GM12878 (cell line): Measurements from ENCODE around the gene MRPS23. TPM values are rescaled to one million over a fixed set of nuclear protein-coding genes. Genes with fewer than 3 reads are reported as not detected.
A peak's percentile ranks its signal among the peaks of the same experiment; 100 is the strongest.

Source experiments
- ATAC-seq: fragments of 200-7000 bp; cut with Tn5 transposase; 3 replicates; pipeline ENCODE4 v1.9.1; 2020; ENCODE audit warnings: mild to moderate bottlenecking, moderate library complexity
- BruUV-seq: library from RNA; stranded (reverse); fragments of 400-500 nt; replicated peaks from 2 replicates; lab custom pipeline; 2021; lab: Mats Ljungman, UMichigan
- CTCF ChIA-PET: fragments of 300-600 bp; sonication (Branson Sonifier 250); formaldehyde crosslinking; extraction: SDS; loops from one replicate; lab custom pipeline; 2021; ENCODE audit warnings: inconsistent platforms; lab: Yijun Ruan, JAX
- POLR2A ChIA-PET: fragments of 350-600 bp; formaldehyde crosslinking; extraction: SDS; loops from one replicate; lab custom pipeline; 2021; ENCODE audit warnings: inconsistent platforms; lab: Charles Lee
- RAD21 ChIA-PET: fragments of 300-600 bp; sonication (Branson Sonifier 250); formaldehyde crosslinking; loops from one replicate; lab custom pipeline; 2023; ENCODE audit warnings: antibody characterized with exemption; ENCODE audit not compliant: unreplicated experiment; lab: Charles Lee
- SMC1A ChIA-PET: fragments of 300-600 bp; sonication (Branson Sonifier 250); formaldehyde crosslinking; loops from one replicate; lab custom pipeline; 2023; ENCODE audit not compliant: unreplicated experiment, uncharacterized antibody; lab: Charles Lee
- DNase-seq: peaks from one replicate; pipeline ENCODE4 v3.0.0-alpha.2; 2011; ENCODE audit warnings: low read depth, low spot score
- FAIRE-seq: peaks from 3 replicates; lab custom pipeline; 2011; peaks lifted over from hg19 to GRCh38; lab: Jason Lieb, UNC
- H2AFZ ChIP-seq: 2 replicates; pipeline ENCODE4 v1.6.0; 2011; ENCODE audit warnings: low read depth, low read length, control low read depth; ENCODE audit not compliant: control insufficient read depth
- H3K27ac ChIP-seq: 2 replicates; pipeline ENCODE4 v1.5.1; 2011; ENCODE audit warnings: control low read depth; ENCODE audit not compliant: control insufficient read depth, insufficient read depth
- H3K27me3 ChIP-seq, 2 experiments: replicated peaks in 1 of 2; 2 replicates each; pipeline versions ENCODE4 v1.6.0 to v1.6.1; 2011; ENCODE audit warnings: low read length in 1 of 2; ENCODE audit not compliant: control insufficient read depth in 2 of 2, insufficient read depth in 2 of 2
- H3K36me3 ChIP-seq, 2 experiments: 2 replicates each; pipeline ENCODE4 v1.5.1; 2011; ENCODE audit warnings: low read length in 1 of 2; ENCODE audit not compliant: control insufficient read depth in 2 of 2, insufficient read depth in 2 of 2
- H3K4me1 ChIP-seq: 2 replicates; pipeline ENCODE4 v1.6.1; 2011; ENCODE audit warnings: mild to moderate bottlenecking, low read length, moderate library complexity, mixed read lengths; ENCODE audit not compliant: control insufficient read depth, insufficient read depth
- H3K4me2 ChIP-seq: 2 replicates; pipeline ENCODE4 v1.6.0; 2011; ENCODE audit warnings: control low read depth; ENCODE audit not compliant: control insufficient read depth, insufficient read depth
- H3K4me3 ChIP-seq: fragments of 200-600 bp; sonication (generic); 2 replicates; pipeline ENCODE4 v1.5.1; 2016
- H3K79me2 ChIP-seq: 2 replicates; pipeline ENCODE4 v1.6.0; 2011; ENCODE audit warnings: low read length; ENCODE audit not compliant: control insufficient read depth, insufficient read depth
- H3K9ac ChIP-seq: 2 replicates; pipeline ENCODE4 v1.8.0; 2011; ENCODE audit warnings: low read length, control low read depth, mixed read lengths; ENCODE audit not compliant: control insufficient read depth, insufficient read depth
- H3K9me3 ChIP-seq: replicated peaks from 3 replicates; pipeline ENCODE4 v1.5.1; 2011; ENCODE audit warnings: mild to moderate bottlenecking, low read length; ENCODE audit not compliant: control insufficient read depth, insufficient read depth
- H4K20me1 ChIP-seq: 2 replicates; pipeline ENCODE4 v1.6.0; 2011; ENCODE audit not compliant: control insufficient read depth, insufficient read depth
- BHLHE40 ChIP-seq, 2 experiments: fragments of 450-650 bp in 1 of 2; IDR thresholded peaks; 2 replicates each; pipeline ENCODE4 v1.6.1; 2011 to 2017; ENCODE audit warnings: low read depth in 2 of 2, borderline replicate concordance in 1 of 2, improper control_type of control experiment in 1 of 2, low read length in 1 of 2, mild to moderate bottlenecking in 1 of 2
- E2F4 ChIP-seq: IDR thresholded peaks from 2 replicates; pipeline ENCODE4 v1.6.1; 2012; ENCODE audit warnings: low read depth, low read length, improper control_type of control experiment
- NFYA ChIP-seq: IDR thresholded peaks from 2 replicates; pipeline ENCODE4 v1.6.1; 2011; ENCODE audit warnings: low read depth, mild to moderate bottlenecking, low read length, improper control_type of control experiment, borderline replicate concordance
- RB1 ChIP-seq: fragments of 450-650 bp; formaldehyde crosslinking; IDR thresholded peaks from 2 replicates; pipeline ENCODE4 v1.6.1; 2017; ENCODE audit warnings: mild to moderate bottlenecking, borderline replicate concordance
- TBL1XR1 ChIP-seq: IDR thresholded peaks from 2 replicates; pipeline ENCODE4 v1.6.1; 2012; ENCODE audit warnings: low read depth, low read length, improper control_type of control experiment
- ZBTB11 ChIP-seq: fragments of 450-650 bp; formaldehyde crosslinking; IDR thresholded peaks from 2 replicates; pipeline ENCODE4 v1.5.0; 2022; ENCODE audit warnings: mild to moderate bottlenecking, missing genetic modification characterization
- whole genome bisulfite sequencing: methylation state at CpG from one replicate; pipeline ENCODE4 v1.1.6; 2016; ENCODE audit warnings: low lambda C conversion rate; ENCODE audit not compliant: insufficient replicate concordance, insufficient coverage; ENCODE audit errors: missing lambda C conversion rate; 5-methylcytosine and 5-hydroxymethylcytosine counted together
- in situ Hi-C: fragments of 300-500 bp; cut with MboI; formaldehyde crosslinking; loops from 9 replicates; pipeline ENCODE4 v1.14.3; 2018; ENCODE audit warnings: mixed read lengths
- intact Hi-C: fragments of 100-400 bp; cut with micrococcal nuclease; formaldehyde crosslinking; loops from one replicate; pipeline ENCODE4 v1.14.2; 2022; ENCODE audit not compliant: unreplicated experiment
- polyA plus RNA-seq, 11 experiments: library from polyadenylated mRNA; depleted of rRNA in 4 of 11; unstranded in 6 of 11; stranded (reverse) in 5 of 11; fragments of >200 nt; fragmentation: Nextera tagmentation in 4 of 11; fragmentation: Illumina TruSeq in 1 of 11; extraction: Ambion mirVana in 4 of 11; extraction: Trizol in 1 of 11; gene quantifications; 1 replicate in 1 of 11; 2 replicates in 10 of 11; pipeline versions ENCODE4 v1.2.1 to v1.2.3, GENCODE V29; 2011 to 2016; ENCODE audit warnings: inconsistent platforms in 2 of 11, missing spikeins in 2 of 11, low read depth in 1 of 11
- total RNA-seq, 4 experiments: library from RNA; depleted of rRNA in 3 of 4; stranded (reverse); fragments of >200 nt in 3 of 4; fragmentation: Illumina TruSeq in 1 of 4; extraction: Trizol in 1 of 4; gene quantifications; 2 replicates each; pipeline versions ENCODE4 v1.2.1 to v1.2.3, GENCODE V29; 2013 to 2021
- TF ChIP-seq, protein P1 (sequence below): fragments of 450-650 bp; IDR thresholded peaks from 2 replicates; pipeline ENCODE4 v1.6.1; 2018; ENCODE audit warnings: borderline replicate concordance, mild to moderate bottlenecking; ENCODE audit not compliant: partially characterized antibody
- TF ChIP-seq, protein P2 (sequence below): fragments of 450-650 bp; formaldehyde crosslinking; IDR thresholded peaks from 2 replicates; pipeline ENCODE4 v1.4.0; 2022; ENCODE audit warnings: mild to moderate bottlenecking, moderate library complexity

MRPS23 gene
- total and polyA plus RNA-seq, 10 of the 15 experiments (the other 5 are each of a cell fraction or from before 2014, with no cell fraction given), result 65.3 to 237 (median 87.9) TPM

GRCh38 chr17:57861790-57862693, 12.2 kb upstream of the MRPS23 start:
- H3K27ac ChIP-seq, result no peak overlapping the region
- intact Hi-C loops, result no loop called here
- POLR2A ChIA-PET, result interaction anchor here (4.0 kb wide), 1 partner anchor 137 kb away, joined by 17 read pairs; no protein-coding TSS in a partner anchor
- peaks cover 3% of the 10 kb centered on the region; the same call in 1 of the 2 replicates for H3K4me1 ChIP-seq
- peak overlapping the region; percentile 78 for H3K4me2 ChIP-seq
- no peaks in the 10 kb centered on the region; a peak in 2 of 4 replicates for H3K27me3 ChIP-seq
- H4K20me1 ChIP-seq, result no peaks in the 10 kb centered on the region
- RAD21 ChIA-PET, result interaction anchor here (1.8 to 10.0 kb wide), 3 partner anchors 78 to 145 kb away, joined by 9 to 239 read pairs (median 16); partner anchors contain the start of gene SRSF1
- no TSS peak for BruUV-seq
- H2AFZ ChIP-seq, result no peak overlapping the region
- 51% methylated on average over 26 of the region's 58 CpGs for WGBS
- no peak for FAIRE-seq
- CTCF ChIA-PET, result interaction anchor here (0.8 to 18.2 kb wide), 7 partner anchors 9 to 251 kb away, joined by 3 to 708 read pairs (median 47); partner anchors contain the start of gene SRSF1
- H3K9me3 ChIP-seq, result no peaks in the 10 kb centered on the region
- no peaks in the 10 kb centered on the region for H3K79me2 ChIP-seq
- no peak overlapping the region for H3K9ac ChIP-seq
- DNase-seq, result no peak
- no peak for ATAC-seq
- SMC1A ChIA-PET, result interaction anchor here (3.8 to 14.5 kb wide), 4 partner anchors 12 to 252 kb away, joined by 20 to 341 read pairs (median 30); partner anchors contain the start of gene MRPS23
- in situ Hi-C loops, result no loop called here
- H3K36me3 ChIP-seq, result no peaks in the 10 kb centered on the region
- H3K4me3 ChIP-seq, result peak overlapping the region; percentile 38; the same call in 1 of the 2 replicates
- TF ChIP-seq RB1, result no peak
- no peak for TF ChIP-seq TBL1XR1
- TF ChIP-seq E2F4, result no peak
- TF ChIP-seq ZBTB11 (CRISPR knock-in tag), result no peak
- TF ChIP-seq, protein P1, sequence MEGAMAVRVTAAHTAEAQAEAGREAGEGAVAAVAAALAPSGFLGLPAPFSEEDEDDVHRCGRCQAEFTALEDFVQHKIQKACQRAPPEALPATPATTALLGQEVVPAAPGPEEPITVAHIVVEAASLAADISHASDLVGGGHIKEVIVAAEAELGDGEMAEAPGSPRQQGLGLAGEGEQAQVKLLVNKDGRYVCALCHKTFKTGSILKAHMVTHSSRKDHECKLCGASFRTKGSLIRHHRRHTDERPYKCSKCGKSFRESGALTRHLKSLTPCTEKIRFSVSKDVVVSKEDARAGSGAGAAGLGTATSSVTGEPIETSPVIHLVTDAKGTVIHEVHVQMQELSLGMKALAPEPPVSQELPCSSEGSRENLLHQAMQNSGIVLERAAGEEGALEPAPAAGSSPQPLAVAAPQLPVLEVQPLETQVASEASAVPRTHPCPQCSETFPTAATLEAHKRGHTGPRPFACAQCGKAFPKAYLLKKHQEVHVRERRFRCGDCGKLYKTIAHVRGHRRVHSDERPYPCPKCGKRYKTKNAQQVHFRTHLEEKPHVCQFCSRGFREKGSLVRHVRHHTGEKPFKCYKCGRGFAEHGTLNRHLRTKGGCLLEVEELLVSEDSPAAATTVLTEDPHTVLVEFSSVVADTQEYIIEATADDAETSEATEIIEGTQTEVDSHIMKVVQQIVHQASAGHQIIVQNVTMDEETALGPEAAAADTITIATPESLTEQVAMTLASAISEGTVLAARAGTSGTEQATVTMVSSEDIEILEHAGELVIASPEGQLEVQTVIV, result no peak
- no peak for TF ChIP-seq BHLHE40 (IDR thresholded peaks at IDR 0.05; ENCODE audit: borderline replicate concordance in 1 of 2, low read depth in 2 of 2, low read length in 1 of 2)
- no peak for TF ChIP-seq NFYA
- TF ChIP-seq, protein P2, sequence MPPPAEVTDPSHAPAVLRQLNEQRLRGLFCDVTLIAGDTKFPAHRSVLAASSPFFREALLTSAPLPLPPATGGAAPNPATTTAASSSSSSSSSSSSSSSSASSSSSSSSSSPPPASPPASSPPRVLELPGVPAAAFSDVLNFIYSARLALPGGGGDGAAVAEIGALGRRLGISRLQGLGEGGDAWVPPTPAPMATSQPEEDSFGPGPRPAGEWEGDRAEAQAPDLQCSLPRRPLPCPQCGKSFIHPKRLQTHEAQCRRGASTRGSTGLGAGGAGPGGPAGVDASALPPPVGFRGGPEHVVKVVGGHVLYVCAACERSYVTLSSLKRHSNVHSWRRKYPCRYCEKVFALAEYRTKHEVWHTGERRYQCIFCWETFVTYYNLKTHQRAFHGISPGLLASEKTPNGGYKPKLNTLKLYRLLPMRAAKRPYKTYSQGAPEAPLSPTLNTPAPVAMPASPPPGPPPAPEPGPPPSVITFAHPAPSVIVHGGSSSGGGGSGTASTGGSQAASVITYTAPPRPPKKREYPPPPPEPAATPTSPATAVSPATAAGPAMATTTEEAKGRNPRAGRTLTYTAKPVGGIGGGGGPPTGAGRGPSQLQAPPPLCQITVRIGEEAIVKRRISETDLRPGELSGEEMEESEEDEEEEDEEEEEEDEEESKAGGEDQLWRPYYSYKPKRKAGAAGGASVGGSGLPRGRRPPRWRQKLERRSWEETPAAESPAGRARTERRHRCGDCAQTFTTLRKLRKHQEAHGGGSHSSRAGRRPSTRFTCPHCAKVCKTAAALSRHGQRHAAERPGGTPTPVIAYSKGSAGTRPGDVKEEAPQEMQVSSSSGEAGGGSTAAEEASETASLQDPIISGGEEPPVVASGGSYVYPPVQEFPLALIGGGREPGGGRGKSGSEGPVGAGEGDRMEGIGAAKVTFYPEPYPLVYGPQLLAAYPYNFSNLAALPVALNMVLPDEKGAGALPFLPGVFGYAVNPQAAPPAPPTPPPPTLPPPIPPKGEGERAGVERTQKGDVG (CRISPR knock-in tag), result no peak
